ENCODE data around the gene GNAS.
"Not testable (repeated sequence)": the region's sequence is repeated elsewhere in the genome, so short reads cannot be mapped to it uniquely, and the experiment has no call there.

Gene GNAS

GRCh38 chr20:58938541-58938940, 86.0 kb downstream of the GNAS start:
- DNase-seq, result no peak

DNA sequence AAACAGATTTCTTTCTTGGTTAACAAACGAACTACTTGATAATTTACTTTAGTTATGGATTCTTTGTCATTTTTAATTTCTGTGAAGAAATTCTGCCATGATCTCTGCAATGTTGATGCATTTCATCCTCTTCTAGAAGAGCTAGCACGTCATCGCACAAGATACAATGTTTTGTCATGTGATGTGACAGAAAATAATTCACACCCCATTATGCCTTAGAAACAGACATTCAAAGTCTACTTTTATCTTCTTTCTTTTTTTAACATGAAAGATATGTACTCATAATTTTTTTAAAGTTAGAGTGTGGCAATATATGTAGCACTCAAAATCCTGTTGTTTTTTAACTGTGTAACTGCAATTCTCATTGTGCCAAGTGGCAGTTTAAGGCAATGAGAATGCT, 89.0 kb downstream of the GNAS start:
- DNase-seq, result no peak

DNA sequence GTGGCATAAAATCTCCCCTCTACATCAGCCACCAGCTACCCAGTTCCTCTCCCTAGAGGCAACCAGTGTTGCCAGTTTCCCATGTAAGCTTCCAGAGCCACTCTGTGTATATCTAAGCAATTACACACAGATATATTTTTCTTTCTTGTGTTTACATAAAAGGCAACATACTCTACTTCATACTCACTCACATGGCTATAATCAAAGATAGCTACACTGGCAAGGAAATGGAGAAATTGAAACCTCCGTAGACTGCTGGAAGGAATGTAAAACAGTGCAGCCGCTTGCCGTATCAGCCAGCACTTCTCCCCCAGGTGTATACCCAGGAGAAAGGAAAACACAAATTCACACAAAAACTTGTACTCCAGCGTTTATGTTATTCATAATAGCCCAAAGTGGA, 90.0 kb downstream of the GNAS start:
- no peak for DNase-seq

DNA sequence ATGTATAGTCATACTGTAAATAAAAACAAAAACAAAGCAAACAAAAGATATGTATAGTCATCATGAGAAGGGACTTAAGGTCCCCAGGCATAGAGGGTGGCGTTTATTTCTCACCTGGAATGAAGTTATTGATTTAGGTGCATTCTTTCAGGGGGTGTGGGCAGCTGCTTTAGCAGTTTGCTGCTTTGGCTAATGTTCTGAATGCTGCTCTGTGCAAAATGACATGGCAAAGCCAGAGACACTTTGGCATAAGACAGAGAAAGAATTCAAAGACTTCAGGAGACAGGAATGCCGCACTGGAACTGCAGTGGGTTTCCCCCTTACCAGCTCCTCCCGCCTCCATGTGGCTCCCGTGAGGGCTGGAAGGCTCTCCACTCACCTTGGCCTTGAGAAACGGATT, 92.1 kb downstream of the GNAS start:
- DNase-seq, result no peak

GRCh38 chr20:58945965-58946631, 93.6 kb downstream of the GNAS start:
- no peak for DNase-seq

- DNase-seq, result not testable (repeated sequence)
These were observed 95.4 kb downstream of the GNAS start for GRCh38 chr20:58947797-58948388.

DNA sequence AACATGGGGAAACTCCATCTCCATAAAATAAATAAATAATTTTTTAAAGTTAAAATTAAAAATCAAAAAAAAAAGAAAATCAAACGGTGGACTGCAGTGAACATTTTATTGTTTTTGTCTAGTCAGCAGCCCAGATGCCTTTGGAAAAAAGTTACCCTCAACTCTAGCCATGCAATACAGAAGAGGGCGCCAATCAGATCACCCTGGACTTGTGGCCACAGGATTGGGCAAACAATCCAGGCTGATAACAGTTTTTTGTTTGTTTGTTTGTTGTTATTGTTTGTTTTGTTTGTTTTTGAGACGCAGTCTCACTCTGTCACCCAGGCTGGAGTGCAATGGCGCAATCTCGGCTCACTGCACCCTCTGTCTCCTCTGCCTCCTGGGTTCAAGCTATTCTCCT, 98.1 kb downstream of the GNAS start:
- no peak for DNase-seq

DNA sequence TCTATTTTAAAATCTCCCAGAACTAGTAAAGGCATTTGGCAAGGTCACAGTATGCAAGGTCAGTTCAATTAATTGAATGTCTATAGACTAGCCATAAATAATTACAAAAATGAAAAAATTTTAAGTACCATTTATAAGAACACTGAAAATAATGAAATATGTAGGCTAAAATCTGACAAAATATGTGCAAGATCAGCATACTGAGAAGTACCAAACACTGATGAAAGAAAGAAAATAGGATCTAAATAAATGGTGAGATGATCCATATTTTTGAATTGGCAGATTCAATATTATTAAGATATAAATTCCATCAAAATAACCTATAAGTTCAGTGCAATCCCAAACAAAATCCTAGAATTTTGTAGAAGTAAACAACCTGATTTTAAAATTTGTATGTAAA, 100.5 kb downstream of the GNAS start:
- no peak for DNase-seq

DNA sequence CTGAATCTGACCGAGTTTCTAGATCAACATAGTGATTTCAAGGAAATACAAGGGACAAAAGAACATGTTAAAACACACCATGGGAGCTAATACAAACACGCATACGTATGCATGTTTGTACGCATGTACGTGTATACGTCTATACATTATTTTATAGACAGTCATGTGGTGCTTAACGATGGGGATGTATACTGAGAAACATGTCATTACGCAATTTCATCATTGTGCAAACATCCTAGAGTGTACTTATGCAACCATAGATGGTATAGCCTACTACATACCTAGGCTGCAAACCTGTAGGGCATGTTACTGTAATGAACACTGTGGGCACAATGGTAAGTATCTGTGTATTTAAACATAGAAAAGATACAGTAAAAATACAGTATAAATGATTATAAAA, 103.6 kb downstream of the GNAS start:
- no peak for DNase-seq

DNA sequence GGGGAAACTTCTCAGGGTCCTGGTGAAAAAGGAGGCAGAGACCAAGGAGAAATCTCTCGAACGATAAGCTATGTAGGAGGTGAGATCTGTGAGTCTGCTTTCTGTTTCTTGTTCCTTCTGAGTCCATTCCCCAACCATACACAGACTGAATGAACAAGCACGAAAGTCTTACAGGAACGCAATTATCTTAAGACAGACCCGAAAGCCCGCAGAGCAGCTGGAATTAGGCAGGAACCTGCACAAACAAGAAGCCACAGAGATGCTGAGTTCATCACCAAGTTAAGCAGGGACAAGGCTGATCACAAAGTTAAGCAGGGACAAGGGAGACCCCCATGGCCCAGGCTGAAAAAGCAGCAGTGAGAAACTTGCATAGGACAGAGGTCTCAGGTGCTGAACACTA, 107.1 kb downstream of the GNAS start:
- DNase-seq, result no peak
